Midbrain (tissue), 1 donor: ENCODE data around the gene RAB3A.

Source experiments
- DNase-seq: peaks from one replicate; lab custom pipeline; 2025; lab: John Stamatoyannopoulos, UW

Gene RAB3A

DNA sequence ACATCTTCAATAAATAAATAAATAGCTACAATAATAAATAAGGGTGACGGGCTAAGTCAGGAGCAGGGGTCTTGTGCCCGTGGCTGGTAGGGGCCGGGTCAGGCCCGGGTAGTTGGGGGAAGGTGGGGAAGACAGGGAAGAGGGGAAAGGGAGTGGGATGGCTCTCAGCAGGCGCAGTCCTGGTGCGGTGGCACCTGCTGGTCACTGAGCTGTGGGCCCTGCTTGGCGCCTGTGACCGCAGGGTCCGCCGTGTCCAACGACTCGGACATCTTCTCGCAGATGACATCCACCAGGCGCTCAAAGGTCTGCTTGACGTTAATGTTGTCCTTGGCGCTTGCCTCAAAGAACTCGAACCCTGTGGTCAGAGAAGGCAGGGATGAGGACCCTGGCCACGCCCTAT is 6.5 kb downstream of the RAB3A start:
- DNase-seq = no peak

GRCh38 chr19:18196511-18196845 is 7.4 kb downstream of the RAB3A start:
- no peak for DNase-seq

- no peak for DNase-seq
These were observed 9.1 kb downstream of the RAB3A start for GRCh38 chr19:18194554-18195238.

DNA sequence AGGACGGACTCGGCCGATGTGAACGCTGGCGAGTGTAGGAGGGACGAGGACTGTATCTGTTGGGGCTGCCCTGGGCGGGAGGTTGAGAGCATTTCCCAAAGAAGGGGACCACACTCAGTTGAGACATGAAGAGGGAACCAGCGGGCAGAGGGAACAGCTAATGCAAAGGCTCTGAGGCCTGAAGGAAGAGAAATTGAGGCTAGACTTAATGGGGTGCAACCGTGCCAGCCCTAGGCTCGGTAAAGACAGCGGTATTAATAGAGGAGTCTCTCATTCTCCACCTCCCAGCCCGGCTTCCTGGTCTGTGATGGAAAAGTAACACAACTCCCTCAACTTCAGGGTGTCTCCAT is 9.7 kb downstream of the RAB3A start:
- no peak for DNase-seq

GRCh38 chr19:18193388-18194180 is 10.3 kb downstream of the RAB3A start:
- no peak for DNase-seq

GRCh38 chr19:18192673-18193387 is 11.0 kb downstream of the RAB3A start, which contains the start of gene MPV17L2:
Gene MPV17L2, plus strand, starts transcription at chr19:18193218. Its CDS starts 64 bp downstream, at chr19:18193282.
- peak; percentile 100 for DNase-seq

GRCh38 chr19:18191640-18192062 is 12.2 kb downstream of the RAB3A start:
- DNase-seq = no peak

GRCh38 chr19:18190278-18190677 is 13.6 kb downstream of the RAB3A start:
- no peak for DNase-seq

DNA sequence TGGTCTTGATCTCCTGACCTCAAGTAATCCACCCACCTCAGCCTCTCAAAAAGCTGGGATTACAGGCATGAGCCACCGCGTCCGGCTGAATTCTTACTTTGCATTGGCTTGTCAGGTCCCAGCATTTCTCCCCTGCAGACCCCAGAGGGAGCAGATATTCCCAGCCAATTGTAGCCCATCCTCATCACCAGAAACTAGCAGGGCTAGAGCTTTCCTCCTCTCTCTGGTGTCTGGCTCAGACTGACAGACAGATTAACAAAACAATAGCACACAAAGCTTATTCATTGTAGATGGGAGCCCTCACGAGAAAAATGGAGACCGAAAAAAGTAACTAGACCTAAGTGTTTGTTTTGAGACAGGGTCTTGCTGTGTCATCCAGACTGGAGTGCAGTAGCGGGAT is 18.3 kb downstream of the RAB3A start:
- DNase-seq = no peak

GRCh38 chr19:18183529-18183928 is 20.3 kb downstream of the RAB3A start:
- DNase-seq = no peak

- DNase-seq = no peak
These were observed 23.9 kb downstream of the RAB3A start for GRCh38 chr19:18179957-18180356.

- no peak for DNase-seq
These were observed 27.2 kb downstream of the RAB3A start for GRCh38 chr19:18176367-18177310.

DNA sequence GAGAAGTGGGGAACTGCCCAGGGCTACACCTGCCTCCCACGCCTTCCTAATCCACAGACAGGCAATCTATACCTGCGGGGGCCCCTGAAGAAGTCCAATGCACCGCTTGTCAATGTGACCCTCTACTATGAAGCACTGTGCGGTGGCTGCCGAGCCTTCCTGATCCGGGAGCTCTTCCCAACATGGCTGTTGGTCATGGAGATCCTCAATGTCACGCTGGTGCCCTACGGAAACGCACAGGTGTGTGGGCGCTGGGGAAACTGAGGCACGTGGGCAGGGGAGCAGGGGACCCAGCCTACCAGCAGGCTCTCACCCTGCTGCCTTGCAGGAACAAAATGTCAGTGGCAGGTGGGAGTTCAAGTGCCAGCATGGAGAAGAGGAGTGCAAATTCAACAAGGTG is 28.9 kb downstream of the RAB3A start:
- DNase-seq = no peak

DNA sequence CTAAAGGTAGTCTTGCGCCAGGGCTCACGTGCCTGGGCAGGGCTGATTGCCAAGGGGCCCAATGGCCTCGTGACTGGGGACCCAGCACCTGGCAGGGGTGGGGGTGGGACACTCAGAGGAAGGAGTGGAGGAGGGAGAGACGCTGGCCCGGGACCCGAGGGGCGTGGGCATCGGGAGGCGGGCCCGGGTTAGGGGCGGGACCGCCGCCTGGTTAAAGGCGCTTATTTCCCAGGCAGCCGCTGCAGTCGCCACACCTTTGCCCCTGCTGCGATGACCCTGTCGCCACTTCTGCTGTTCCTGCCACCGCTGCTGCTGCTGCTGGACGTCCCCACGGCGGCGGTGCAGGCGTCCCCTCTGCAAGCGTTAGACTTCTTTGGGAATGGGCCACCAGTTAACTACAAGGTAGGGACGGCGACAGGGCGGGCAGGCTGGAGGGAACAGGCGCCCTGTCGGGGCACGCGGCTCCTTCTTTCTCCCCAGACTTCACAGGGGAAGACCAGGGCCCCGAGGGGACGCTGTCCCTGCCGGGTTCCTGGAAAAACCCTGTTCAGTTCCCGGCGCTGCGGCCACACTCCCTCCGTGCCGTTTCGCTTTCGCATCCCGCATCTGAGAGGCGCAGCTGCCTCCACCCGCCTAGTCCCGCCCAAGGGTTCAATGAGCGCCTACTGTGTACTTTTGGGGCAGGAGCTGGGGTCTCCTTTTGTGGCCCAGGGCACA is 30.1 kb downstream of the RAB3A start, which contains the start of gene IFI30:
IFI30 (plus strand) TSS at position 242 of the 717 bp plus-strand sequence; CDS start at position 271, 29 bp downstream.
- peak; percentile 12 for DNase-seq

DNA sequence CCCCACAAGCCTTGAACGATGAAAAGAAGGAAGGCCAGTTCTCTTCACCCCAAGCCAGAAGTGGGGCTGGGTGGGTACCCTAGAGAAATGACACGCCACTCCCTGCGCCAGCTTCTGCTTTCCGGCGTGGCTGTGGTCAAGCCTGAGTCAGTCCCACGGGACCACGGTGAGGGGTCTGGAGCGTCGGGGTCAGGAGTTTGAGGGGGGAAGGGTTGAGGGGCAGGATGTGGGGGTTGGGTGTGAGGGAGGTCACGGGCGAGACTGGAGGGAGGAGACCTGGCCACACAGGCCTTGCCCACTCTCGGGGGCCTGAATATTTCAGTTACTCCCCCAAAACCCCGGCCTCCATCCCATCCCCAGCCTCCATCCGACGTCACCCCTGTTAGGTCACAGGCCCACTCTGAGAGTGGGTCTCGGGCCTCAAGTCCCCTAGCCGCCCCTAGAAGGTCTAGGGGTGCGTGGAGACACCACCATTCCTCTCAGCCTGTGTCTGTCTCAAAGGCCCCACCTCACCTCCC is 30.7 kb downstream of the RAB3A start:
- no peak for DNase-seq

DNA sequence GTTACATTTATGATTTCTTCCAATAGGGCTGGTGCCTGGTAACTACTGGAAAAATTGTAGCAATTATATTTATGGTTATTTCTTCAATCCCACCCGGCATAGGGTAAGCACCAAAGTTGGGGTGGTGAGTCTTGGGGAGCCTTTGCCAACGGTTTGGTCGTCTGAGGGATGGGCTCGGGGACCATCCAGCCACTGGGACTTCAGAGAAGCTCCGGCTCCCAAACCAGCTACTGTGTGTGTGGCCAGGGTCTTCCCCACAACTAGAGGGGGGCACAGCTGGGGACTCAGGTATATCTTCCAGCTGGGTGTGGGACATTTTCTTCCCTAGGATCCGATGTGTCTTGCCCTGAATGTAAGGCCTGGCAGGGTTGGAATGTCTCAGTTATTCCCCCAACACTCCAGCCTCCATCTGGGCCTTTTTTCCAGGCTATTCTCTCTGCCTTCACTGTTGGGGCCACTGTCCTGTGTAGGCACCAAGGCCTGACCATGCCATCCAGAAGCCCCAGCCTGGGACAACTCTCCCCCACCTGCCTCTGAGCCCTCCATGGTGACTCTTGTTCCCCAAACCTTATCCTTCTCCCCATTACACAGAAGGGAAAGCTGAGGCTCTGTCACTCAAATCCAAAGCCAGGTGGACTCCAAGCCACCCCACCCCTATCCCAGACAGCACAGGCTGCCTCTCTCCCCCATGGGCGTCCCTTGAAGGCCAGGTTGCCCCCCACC is 31.4 kb downstream of the RAB3A start:
- no peak for DNase-seq

- DNase-seq = no peak
These were observed 32.1 kb downstream of the RAB3A start for GRCh38 chr19:18171605-18172327.

DNA sequence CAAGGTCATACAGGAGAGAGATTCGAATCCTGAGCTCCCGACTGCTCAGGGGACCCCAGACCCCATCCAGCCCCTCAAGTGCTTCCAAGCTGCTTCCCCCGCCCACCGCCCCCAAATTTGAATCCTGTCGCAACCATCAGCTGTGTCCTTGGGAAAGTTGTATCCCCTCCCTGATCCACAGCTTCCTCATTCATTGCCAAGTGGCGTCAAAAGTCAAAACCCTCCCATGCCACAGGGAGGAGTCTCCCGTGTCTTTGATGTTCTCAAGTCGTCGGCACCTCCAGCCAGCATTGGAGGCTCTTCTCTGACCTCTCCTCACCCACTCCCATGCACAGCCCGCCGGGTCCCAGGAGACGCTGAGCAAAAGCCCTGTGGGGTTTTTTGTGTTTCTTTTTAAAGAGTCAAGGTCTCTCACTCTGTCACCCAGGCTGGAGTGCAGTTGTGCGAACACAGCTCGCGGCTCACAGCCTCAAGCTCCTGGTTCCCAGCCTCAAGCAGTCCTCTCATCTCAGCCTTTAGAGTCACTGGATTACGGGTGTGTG is 33.1 kb downstream of the RAB3A start:
- no peak for DNase-seq
